GM12801 (cell line): ENCODE results near the gene MAPKAPK2.

ENCODE experiments used
- TF ChIP-seq, protein P1 (sequence below): IDR thresholded peaks from one replicate; pipeline ENCODE4 v1.5.1; 2011; ENCODE audit warnings: control low read depth; ENCODE audit not compliant: insufficient read length; ENCODE audit errors: extremely low read depth

Gene MAPKAPK2

GRCh38 chr1:206686478-206687249 is 2.0 kb downstream of the MAPKAPK2 start:
- TF ChIP-seq, protein P1, sequence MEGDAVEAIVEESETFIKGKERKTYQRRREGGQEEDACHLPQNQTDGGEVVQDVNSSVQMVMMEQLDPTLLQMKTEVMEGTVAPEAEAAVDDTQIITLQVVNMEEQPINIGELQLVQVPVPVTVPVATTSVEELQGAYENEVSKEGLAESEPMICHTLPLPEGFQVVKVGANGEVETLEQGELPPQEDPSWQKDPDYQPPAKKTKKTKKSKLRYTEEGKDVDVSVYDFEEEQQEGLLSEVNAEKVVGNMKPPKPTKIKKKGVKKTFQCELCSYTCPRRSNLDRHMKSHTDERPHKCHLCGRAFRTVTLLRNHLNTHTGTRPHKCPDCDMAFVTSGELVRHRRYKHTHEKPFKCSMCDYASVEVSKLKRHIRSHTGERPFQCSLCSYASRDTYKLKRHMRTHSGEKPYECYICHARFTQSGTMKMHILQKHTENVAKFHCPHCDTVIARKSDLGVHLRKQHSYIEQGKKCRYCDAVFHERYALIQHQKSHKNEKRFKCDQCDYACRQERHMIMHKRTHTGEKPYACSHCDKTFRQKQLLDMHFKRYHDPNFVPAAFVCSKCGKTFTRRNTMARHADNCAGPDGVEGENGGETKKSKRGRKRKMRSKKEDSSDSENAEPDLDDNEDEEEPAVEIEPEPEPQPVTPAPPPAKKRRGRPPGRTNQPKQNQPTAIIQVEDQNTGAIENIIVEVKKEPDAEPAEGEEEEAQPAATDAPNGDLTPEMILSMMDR = no peak

- TF ChIP-seq, protein P1 = no peak
Measured at GRCh38 chr1:206687251-206687914, 2.7 kb downstream of the MAPKAPK2 start.

GRCh38 chr1:206687915-206688442 is 3.3 kb downstream of the MAPKAPK2 start:
- TF ChIP-seq, protein P1 = no peak

- TF ChIP-seq, protein P1 = no peak
Measured at GRCh38 chr1:206690516-206690915, 5.8 kb downstream of the MAPKAPK2 start.

GRCh38 chr1:206691604-206692003 is 6.9 kb downstream of the MAPKAPK2 start:
- TF ChIP-seq, protein P1 = no peak

GRCh38 chr1:206693029-206693428 is 8.3 kb downstream of the MAPKAPK2 start:
- TF ChIP-seq, protein P1 = no peak

DNA sequence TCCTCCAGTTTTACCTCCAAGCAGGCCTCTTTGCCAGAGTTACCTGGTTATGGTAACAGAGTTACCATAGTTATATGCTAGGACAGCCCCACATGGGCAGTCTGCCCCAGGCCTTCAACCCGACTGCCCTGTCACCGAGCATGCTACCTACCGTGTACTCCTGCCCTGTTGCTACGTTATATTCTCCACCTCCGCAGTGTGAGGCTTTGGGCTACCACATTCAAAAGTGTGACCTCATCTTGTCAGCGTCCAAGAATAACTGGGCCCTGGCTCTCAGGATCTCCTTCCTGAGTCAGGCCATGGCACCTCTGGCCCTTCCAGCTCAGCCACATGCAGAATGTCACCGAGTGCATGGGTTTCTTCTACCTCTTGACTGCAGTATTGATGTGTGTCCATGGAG is 8.9 kb downstream of the MAPKAPK2 start:
- TF ChIP-seq, protein P1 = no peak
